Effector memory CD4-positive, alpha-beta T cell (primary cell): ENCODE measurements around the gene LGALS4.
"Not testable (repeated sequence)": the region's sequence is repeated elsewhere in the genome, so short reads cannot be mapped to it uniquely, and the experiment has no call there.

ENCODE experiments used
- DNase-seq, 3 donors: peaks; one replicate each; pipeline ENCODE4 v3.0.0-alpha.2; 2020
- H3K27ac ChIP-seq: 2 replicates; pipeline ENCODE4 v1.7.0; 2013; ENCODE audit warnings: mild to moderate bottlenecking, low read length, moderate library complexity; ENCODE audit not compliant: insufficient read depth, poor library complexity, severe bottlenecking
- H3K27me3 ChIP-seq: replicated peaks from 2 replicates; pipeline ENCODE4 v1.7.0; 2013; ENCODE audit warnings: mild to moderate bottlenecking, low read length; ENCODE audit not compliant: insufficient read depth, control insufficient read depth, poor library complexity, severe bottlenecking
- H3K36me3 ChIP-seq: 2 replicates; pipeline ENCODE4 v1.7.0; 2013; ENCODE audit warnings: mild to moderate bottlenecking, low read length, moderate library complexity; ENCODE audit not compliant: control insufficient read depth, insufficient read depth
- H3K4me1 ChIP-seq: 2 replicates; pipeline ENCODE4 v1.7.0; 2013; ENCODE audit warnings: low read length, mild to moderate bottlenecking; ENCODE audit not compliant: control insufficient read depth, insufficient read depth, poor library complexity, severe bottlenecking
- H3K4me3 ChIP-seq: 2 replicates; pipeline ENCODE4 v1.7.0; 2013; ENCODE audit warnings: low read length, low read depth, mild to moderate bottlenecking; ENCODE audit not compliant: insufficient read depth, poor library complexity, severe bottlenecking
- H3K9me3 ChIP-seq: 2 replicates; pipeline ENCODE4 v1.7.0; 2013; ENCODE audit warnings: mild to moderate bottlenecking, low read length, moderate library complexity; ENCODE audit not compliant: control insufficient read depth

Gene LGALS4

GRCh38 chr19:38812009-38812840, 520 bp downstream of the LGALS4 start:
- no peaks in the 10 kb centered on the region for H3K4me1 ChIP-seq
- no peak overlapping the region for H3K4me3 ChIP-seq
- no peak overlapping the region for H3K27ac ChIP-seq
- DNase-seq = no peak
- no peaks in the 10 kb centered on the region for H3K9me3 ChIP-seq
- H3K36me3 ChIP-seq = peaks cover 21% of the 10 kb centered on the region
- H3K27me3 ChIP-seq = no peaks in the 10 kb centered on the region

- Histone ChIP-seq H3K36me3 (no peaks in the 10 kb centered on the region), H3K9me3 (no peaks in the 10 kb centered on the region), H3K4me3 (no peak overlapping the region), H3K4me1 (peaks cover 3% of the 10 kb centered on the region), H3K27me3 (no peaks in the 10 kb centered on the region), H3K27ac (no peak overlapping the region)
- DNase-seq = no peak
These were observed 3.0 kb downstream of the LGALS4 start for GRCh38 chr19:38809592-38810252.

- no peak for DNase-seq
- H3K4me1 ChIP-seq = peaks cover 3% of the 10 kb centered on the region
- H3K27me3 ChIP-seq = no peaks in the 10 kb centered on the region
- H3K27ac ChIP-seq = no peak overlapping the region
- H3K36me3 ChIP-seq = no peaks in the 10 kb centered on the region
- no peak overlapping the region for H3K4me3 ChIP-seq
- H3K9me3 ChIP-seq = no peaks in the 10 kb centered on the region
These were observed 4.0 kb downstream of the LGALS4 start for GRCh38 chr19:38808741-38809140.

DNA sequence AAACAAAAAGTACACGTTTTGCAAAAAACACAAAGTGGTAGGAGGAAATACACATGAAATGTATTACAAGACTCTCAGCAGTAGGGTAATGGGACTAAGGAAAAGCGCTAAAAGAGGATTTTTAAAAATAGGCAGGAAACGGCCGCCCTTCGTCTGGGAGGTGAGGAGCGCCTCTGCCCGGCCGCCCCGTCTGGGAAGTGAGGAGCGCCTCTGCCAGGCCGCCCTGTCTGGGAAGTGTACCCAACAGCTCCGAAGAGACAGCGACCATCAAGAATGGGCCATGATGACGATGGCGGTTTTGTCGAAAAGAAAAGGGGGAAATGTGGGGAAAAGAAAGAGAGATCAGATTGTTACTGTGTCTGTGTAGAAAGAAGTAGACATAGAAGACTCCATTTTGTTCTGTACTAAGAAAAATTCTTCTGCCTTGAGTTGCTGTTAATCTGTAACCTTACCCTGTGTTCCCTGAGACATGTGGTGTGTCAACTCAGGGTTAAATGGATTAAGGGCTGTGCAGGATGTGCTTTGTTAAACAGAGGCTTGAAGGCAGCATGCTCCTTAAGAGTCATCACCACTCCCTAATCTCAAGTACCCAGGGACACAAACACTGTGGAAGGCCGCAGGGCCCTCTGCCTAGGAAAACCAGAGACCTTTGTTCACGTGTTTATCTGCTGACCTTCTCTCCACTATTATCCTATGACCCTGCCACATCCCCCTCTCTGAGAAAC, 5.2 kb downstream of the LGALS4 start:
- H3K4me1 ChIP-seq, H3K4me3 ChIP-seq, H3K36me3 ChIP-seq, H3K9me3 ChIP-seq, DNase-seq, H3K27me3 ChIP-seq, H3K27ac ChIP-seq: not testable (repeated sequence)

DNA sequence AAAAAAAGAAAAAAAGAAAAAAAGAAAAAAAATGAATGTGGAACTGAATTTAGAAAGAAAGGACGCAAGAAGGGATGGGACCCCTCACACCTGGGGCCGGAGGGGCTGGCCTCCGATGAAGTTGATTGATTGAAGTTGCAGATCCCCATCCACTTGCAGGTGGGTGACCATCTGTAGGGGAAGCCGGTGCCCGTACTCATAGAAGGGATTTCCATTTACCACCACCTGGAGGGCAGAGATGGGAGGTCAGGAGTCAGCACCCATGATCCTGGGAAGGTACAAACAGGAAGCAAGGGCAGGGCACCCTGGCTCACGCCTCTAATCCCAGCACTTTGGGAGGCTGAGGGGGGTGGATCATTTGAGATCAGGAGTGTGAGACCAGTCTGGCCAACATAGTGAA, 6.4 kb downstream of the LGALS4 start:
- no peaks in the 10 kb centered on the region for H3K27me3 ChIP-seq
- no peak overlapping the region for H3K4me3 ChIP-seq
- no peak for DNase-seq
- H3K9me3 ChIP-seq = no peaks in the 10 kb centered on the region
- H3K4me1 ChIP-seq = peaks cover 3% of the 10 kb centered on the region
- no peak overlapping the region for H3K27ac ChIP-seq
- no peaks in the 10 kb centered on the region for H3K36me3 ChIP-seq

DNA sequence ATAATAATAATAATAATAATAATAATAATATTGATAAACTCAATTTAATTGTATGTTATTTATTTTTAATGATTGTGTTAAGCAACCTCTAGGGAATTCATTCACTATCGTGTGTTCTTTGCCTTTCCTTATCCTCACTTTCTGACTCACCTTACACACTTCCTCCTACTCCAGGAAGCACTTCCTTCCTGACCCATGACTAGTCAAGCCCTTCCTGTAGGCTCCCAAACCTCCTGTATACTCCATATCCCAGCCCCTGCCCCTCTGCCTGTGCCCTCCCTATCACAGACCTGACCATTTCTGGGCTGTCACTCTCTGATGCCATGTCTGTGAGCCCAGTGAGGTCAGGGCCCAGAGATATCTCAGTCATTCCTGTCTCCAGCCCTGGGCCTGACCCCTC, 7.6 kb downstream of the LGALS4 start:
- DNase-seq = no peak
- H3K27me3 ChIP-seq = no peaks in the 10 kb centered on the region
- H3K4me3 ChIP-seq = no peak overlapping the region
- no peaks in the 10 kb centered on the region for H3K36me3 ChIP-seq
- H3K9me3 ChIP-seq = no peaks in the 10 kb centered on the region
- no peak overlapping the region for H3K27ac ChIP-seq
- H3K4me1 ChIP-seq = peaks cover 3% of the 10 kb centered on the region

DNA sequence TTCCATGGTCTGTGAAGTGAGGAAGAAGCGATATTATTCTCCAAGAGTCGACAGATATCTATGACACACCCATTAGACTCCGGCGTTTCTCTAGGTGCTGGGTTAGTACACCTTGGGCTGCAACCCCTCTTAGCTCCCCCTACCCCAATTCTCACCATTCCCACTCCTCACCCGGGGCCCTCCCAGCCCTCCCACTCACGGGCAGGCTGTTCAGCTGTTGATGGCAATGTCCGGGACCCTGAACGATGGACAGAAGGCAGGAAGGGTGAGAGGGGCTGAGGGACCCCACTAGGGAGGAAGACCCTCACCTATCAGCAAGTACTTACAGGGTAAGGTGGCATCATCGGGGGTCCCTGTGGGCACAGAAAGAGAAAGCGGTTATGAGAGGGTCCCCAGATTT, 9.2 kb downstream of the LGALS4 start:
- Histone ChIP-seq H3K9me3 (no peaks in the 10 kb centered on the region), H3K27ac (no peak overlapping the region), H3K4me3 (no peak overlapping the region), H3K27me3 (no peaks in the 10 kb centered on the region), H3K36me3 (no peaks in the 10 kb centered on the region), H3K4me1 (peaks cover 3% of the 10 kb centered on the region)
- no peak for DNase-seq

GRCh38 chr19:38801359-38802095, 11.2 kb downstream of the LGALS4 start:
- H3K4me3 ChIP-seq = no peak overlapping the region

GRCh38 chr19:38800577-38801347, 12.0 kb downstream of the LGALS4 start:
- Histone ChIP-seq H3K9me3 (no peaks in the 10 kb centered on the region), H3K27ac (no peak overlapping the region), H3K4me3 (no peak overlapping the region), H3K27me3 (no peaks in the 10 kb centered on the region), H3K4me1 (peaks cover 3% of the 10 kb centered on the region), H3K36me3 (no peaks in the 10 kb centered on the region)
- DNase-seq = no peak

More at GRCh38 chr19:38801359-38802095, 11.2 kb downstream of the LGALS4 start:
- DNase-seq = no peak
- no peak overlapping the region for H3K27ac ChIP-seq
- no peaks in the 10 kb centered on the region for H3K9me3 ChIP-seq
- peaks cover 3% of the 10 kb centered on the region for H3K4me1 ChIP-seq
- no peaks in the 10 kb centered on the region for H3K36me3 ChIP-seq
- no peaks in the 10 kb centered on the region for H3K27me3 ChIP-seq
